H1 (cell line): ENCODE results near the gene SERPINE2. TPM values are rescaled to one million over a fixed set of nuclear protein-coding genes. Genes with fewer than 3 reads are reported as not detected.

Experiments
- CTBP2 ChIP-seq: IDR thresholded peaks from 2 replicates; pipeline ENCODE4 v1.7.0; 2011; ENCODE audit warnings: borderline replicate concordance, mild to moderate bottlenecking, moderate library complexity, mixed read lengths, low read length; ENCODE audit not compliant: insufficient read depth, insufficient read length
- CTCF ChIP-seq, 3 experiments: IDR thresholded peaks; 1 replicate in 2 of 3; 2 replicates in 1 of 3; pipeline versions ENCODE4 v1.5.1 to v1.6.1; 2011; ENCODE audit warnings: low read length in 3 of 3, mild to moderate bottlenecking in 3 of 3, inconsistent platforms in 2 of 3, low read depth in 1 of 3, moderate library complexity in 1 of 3; ENCODE audit not compliant: insufficient read depth in 1 of 3; ENCODE audit errors: control extremely low read depth in 1 of 3
- EP300 ChIP-seq, 2 experiments: IDR thresholded peaks; 1 replicate in 1 of 2; 2 replicates in 1 of 2; pipeline ENCODE4 v1.6.1; 2011 to 2012; ENCODE audit warnings: low read depth in 2 of 2, low read length in 2 of 2, mild to moderate bottlenecking in 2 of 2, borderline replicate concordance in 1 of 2, inconsistent platforms in 1 of 2, moderate library complexity in 1 of 2
- RNF2 ChIP-seq: fragments of 200-900, 300-1000 bp; sonication (generic); IDR thresholded peaks from 2 replicates; pipeline ENCODE4 v1.7.1; 2016; ENCODE audit warnings: borderline replicate concordance, low read depth, mild to moderate bottlenecking, antibody characterized with exemption, low read length; ENCODE audit not compliant: poor library complexity, severe bottlenecking; ENCODE audit errors: missing control alignments
- RXRA ChIP-seq: IDR thresholded peaks from 2 replicates; pipeline ENCODE4 v1.6.1; 2011; ENCODE audit warnings: low read depth, mild to moderate bottlenecking, low read length, moderate library complexity; ENCODE audit not compliant: insufficient read depth
- TAF1 ChIP-seq: IDR thresholded peaks from 2 replicates; pipeline ENCODE4 v1.6.1; 2011; ENCODE audit warnings: mild to moderate bottlenecking, low read depth, low read length
- polyA plus RNA-seq, 7 experiments: library from polyadenylated mRNA; depleted of rRNA in 3 of 7; stranded (reverse) in 5 of 7; unstranded in 2 of 7; fragments of >200 nt in 5 of 7; fragments of 200-250 nt in 2 of 7; gene quantifications; 1 replicate in 5 of 7; 2 replicates in 1 of 7; 4 replicates in 1 of 7; pipeline versions ENCODE4 v1.2.1 to v1.2.3, GENCODE V29; 2011 to 2013; ENCODE audit warnings: missing spikeins in 2 of 7, mixed read lengths in 2 of 7
- total RNA-seq: library from RNA; stranded (reverse); fragmentation: NEBNext Ultra II Directional; extraction: Animal tissue kit (Norgen Biotek cat#: 25700); gene quantifications from 2 replicates; pipeline ENCODE4 v1.2.1, GENCODE V29; 2021

Gene SERPINE2
- total and polyA plus RNA-seq, 2 of the 8 experiments (the other 6 are each of a cell fraction or from before 2014, with no cell fraction given): 26.2 to 76.0 TPM

GRCh38 chr2:223980397-223980735, 58.7 kb downstream of the SERPINE2 start (continued):
- TF ChIP-seq CTCF (IDR thresholded peaks at IDR 0.05; ENCODE audit: control extremely low read depth in 1 of 3, insufficient read depth in 1 of 3, low read depth in 1 of 3, low read length in 3 of 3): no peak
- no peak for TF ChIP-seq RXRA
- TF ChIP-seq CTBP2: no peak
- TF ChIP-seq EP300 (IDR thresholded peaks at IDR 0.05; ENCODE audit: borderline replicate concordance in 1 of 2, low read depth in 2 of 2, low read length in 2 of 2): no peak
- no peak for TF ChIP-seq RNF2
- no peak for TF ChIP-seq TAF1
